Epidermal melanocyte (primary cell): ENCODE data around the gene BANP.
"Not testable (repeated sequence)": the region's sequence is repeated elsewhere in the genome, so short reads cannot be mapped to it uniquely, and the experiment has no call there.

Source experiments
- DNase-seq: peaks from one replicate; pipeline ENCODE4 v3.0.0; 2011; ENCODE audit warnings: low spot score; ENCODE audit not compliant: insufficient read length

Gene BANP

DNA sequence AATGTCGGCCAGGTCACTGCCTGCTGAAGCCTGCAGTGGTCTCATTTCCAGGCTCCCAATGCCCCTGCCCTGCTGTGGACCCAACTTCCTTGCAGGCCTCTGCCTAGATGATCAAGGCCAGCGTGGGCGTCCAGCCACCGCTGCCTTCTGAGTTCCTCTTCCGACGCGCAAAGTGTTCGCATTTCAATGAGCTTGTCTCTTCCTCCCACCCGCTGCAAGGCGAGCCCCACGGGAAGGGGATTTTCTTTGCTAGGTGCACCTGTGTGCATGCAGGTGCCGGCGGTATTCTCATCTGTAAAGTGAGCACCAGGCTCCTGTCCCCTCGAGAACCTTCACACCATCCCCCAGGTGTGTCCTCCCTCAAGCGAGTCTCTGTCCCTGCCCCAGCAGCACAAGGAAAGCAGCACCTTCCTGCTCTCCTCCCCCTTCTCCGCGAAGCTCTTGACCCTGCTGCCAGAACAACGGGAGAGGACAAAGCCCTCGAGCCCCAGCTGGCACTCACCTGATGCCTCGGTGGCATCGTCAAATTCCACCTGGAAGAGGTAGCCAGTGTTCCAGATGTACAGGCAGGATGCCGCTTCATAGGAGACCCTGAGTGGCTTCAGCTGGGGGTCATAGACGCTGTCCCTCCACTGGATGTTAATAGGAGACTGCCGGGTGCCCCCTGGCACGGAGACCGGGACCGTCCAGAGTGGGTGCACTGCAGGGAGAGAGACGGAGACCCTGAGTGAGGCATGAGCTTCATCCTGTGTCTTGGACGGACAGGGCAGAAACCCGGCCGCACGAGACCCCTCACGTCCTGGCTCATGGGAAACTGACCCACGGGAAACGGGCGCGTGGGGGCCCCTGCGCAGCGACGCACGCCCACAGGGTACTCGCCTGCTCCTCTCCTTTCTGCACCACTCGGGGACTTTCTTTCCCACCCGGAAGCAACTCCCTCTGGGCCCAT is 24.7 kb upstream of the BANP start:
- DNase-seq, result no peak

DNA sequence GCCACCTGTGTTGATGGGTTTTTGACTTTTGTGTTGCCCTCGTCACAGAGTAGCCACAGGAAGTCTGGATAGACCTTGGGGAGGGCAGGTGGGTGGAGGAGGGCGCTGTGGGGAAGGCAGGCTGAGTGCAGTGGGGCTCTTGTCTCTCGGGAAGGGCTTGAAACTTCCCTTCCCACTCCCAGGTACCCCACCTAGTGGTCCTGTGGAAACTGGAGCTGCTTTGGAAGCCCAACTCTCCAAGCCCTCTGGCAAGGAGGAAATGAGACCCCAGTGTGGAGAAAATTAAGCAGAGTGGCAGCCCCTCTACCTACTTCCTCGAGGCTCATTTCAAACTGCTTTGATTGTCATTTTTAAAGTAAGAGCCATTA is 24.1 kb upstream of the BANP start:
- DNase-seq, result no peak

DNA sequence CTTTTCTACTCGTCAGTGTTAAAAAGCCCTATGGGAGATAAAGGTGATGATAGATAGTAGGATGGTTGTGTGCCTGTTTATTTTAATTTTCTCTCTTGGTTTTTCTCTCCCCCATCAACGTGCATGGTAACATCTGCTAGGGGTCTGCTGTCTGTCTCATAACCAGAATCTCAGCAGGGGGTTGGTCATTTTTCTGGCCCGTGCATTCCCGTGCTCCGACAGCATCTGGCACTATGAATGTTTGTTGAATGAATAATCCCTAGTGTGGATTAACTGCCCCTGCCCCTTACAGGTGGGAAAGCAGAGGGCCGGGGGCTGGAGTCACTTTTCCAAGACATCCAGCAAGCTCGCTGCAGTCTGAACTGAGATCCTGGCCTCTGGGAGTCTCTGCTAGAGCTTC is 21.2 kb upstream of the BANP start:
- DNase-seq, result no peak

DNA sequence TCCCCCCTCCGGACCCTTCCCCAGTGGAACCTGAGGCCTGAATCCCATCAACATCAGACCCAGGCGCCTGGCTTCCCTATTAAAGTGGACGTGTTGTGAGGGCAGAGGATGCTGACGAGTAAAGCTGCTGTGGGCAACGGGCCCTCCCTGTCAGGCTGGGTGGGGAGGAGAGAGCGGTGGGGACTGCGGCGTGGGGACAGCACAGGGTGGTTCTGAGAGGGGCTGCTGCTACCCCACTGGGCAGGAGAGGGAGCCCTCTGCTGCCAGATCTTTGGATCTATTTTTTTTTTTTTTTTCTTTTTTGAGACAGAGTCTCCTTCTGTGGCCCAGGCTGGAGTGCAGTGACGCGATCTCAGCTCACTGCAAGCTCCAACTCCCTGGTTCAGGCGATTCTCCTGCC is 20.8 kb upstream of the BANP start:
- DNase-seq, result no peak

DNA sequence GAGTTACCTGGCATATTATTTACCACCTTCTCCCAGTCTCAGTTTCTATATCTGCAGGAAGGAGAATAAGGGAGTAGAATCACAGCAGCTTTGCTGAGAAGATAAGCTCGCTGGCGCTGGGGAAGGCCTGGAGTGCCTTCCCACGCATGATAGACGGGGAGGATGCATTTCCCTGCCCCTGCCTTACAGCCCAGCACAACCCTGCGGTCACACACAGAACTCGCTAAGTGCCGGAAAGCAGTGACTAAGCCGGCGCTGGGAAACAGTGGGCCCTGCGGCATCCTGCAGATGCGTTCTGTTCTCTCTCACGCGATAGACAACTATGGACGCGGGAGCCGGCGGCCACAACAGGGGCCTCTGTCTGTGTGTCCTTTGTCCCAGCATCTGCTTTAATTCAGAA is 19.7 kb upstream of the BANP start:
- no peak for DNase-seq

DNA sequence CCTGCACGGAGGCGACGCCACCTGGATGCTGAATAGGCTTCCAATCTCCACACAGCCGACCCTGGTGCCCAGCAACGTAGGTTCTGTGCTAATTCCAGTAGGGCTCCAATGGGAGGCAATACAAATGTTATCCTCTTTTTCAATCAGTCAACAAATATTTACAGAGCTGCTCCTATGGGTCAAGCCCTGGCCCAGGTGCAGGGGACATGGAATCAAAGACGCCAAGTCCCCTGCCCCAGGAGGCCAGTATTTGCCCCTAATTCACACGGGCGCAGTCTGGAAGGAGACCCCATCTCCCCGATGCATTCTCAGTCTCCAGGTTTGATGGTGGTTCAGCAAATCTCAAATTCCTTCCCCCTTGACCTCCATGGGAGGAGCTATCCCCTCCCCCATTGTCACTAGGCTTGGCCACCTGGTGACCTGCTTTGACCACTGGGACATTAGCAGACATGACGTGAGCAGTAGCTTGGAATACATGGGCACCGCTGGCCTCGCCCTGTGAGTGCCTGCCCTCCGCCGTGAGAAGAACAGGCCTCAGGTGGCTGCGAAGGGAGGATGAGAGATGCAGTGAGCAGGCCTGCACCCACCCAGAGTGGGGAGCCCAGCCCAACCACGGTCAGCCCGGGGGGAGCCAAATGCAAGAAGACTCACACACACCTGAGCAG is 18.6 kb upstream of the BANP start:
- not testable (repeated sequence) for DNase-seq

DNA sequence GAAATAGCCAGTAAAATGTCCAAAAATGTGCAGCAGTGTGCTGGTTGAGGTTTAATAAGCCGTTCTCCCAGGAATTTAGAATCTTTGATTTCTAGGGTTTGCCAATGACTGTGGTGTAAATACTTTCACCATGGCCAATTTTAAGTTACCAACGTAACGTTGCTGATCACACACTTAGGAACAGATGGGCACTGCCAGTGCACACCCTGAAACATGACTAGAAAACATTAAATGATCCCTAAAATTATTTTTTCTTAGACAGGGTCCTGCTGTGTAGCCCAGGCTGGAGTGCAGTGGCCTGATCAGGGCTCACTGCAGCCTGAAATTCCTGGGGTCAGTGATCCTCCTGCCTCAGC is 18.1 kb upstream of the BANP start:
- no peak for DNase-seq

DNA sequence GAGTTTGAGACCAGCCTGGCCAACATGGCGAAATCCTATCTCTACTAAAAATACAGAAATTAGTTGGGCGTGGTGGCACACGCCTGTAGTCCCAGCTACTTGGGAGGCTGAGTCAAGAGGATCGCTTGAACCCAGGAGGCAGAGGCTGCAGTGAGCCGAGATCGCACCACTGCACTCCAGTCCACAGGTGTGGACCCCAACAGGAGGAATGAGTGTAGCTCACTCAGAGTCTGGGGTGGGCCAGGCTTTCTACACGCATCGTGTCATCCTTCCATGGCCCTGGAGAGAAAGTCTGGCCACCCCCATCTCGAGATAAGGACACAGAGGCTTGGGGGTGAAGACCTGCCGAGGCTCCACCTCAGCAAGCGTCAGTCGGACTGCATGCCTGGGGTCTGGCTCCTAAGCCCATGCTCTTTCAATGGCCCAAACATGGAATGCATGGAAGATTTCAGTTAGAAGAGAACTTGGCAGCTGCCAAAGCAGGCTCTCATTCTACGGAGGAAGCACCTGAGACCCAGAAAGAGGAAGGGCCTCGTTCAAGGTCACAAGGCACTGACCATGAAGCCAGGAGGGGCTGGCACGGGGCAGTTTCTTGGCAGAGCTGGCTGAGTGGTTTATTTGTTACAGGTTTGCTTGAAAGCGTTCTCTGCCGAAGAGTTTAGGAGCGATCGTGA is 16.3 kb upstream of the BANP start:
- DNase-seq, result not testable (repeated sequence)

DNA sequence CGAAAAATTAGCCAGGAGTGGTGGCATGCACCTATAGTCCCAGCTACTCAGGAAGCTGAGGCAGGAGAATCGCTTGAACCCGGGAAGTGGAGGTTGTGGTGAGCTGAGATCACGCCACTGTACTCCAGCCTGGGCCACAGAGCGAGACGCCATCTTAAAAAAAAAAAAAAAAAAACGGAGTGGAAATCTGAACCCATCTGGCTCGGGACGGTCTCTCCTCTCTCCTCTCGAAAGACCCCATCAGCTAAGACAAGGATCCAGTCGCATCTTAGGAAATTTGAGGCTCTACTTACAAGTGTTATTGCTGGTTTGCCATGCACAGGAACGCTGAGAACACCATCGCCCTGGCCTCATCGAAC is 15.2 kb upstream of the BANP start:
- DNase-seq, result not testable (repeated sequence)

DNA sequence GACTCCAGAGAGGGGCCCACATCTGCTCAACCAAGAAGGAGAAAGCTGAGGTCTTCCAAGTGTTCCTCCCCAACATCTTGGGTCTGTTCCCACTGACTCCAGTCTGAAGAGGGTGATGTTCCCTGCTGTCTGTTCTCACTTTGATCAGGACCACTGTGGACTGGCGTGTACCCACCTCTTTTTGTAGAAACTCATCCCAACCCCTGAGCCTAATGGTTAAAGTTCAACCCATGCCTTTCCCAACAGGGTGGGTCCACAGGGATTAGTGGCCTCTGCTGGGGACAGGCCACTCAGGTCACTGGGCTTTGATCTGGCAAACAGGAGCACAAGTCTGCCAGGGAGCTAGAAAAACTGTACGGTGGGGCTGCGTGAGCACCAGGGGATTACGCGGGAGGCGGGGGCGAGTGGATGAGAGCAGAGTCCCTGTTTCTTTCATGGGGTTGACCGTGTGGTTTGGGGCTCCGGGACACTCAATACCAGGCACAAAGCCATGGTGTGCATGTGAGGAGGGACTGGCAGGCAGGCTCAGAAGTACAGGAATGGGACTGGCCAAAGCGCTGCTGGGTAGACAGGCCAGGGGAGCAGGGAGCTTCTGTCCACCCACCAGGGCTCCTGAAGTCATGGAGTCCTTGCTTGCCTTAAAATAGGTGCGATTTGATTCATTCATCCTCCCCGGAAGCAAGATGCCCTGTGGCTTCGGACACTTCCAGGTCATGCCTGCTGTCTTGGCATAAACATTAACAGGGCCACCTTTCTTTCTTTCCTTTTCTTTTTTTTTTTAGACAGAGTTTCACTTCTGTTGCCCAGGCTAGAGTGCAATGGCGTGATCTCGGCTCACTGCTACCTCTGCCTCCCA is 14.6 kb upstream of the BANP start, which contains the start of gene CA5A:
TSS of gene CA5A (minus strand) at position 155 of the 856 bp plus-strand sequence. CDS start at position 76, 79 bp downstream.
- DNase-seq, result no peak

DNA sequence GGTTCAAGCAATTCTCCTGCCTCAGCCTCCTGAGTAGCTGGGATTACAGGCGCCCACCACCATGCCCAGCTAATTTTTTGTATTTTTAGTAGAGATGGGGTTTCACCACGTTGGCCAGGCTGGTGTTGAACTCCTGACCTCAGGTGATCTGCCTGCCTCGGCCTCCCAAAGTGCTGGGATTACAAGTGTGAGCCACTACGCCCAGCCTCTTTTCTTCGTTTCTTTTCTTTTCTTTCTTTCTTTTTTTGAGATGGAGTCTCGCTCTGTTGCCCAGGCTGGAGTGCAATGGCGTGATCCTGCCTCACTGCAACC is 14.0 kb upstream of the BANP start:
- not testable (repeated sequence) for DNase-seq

DNA sequence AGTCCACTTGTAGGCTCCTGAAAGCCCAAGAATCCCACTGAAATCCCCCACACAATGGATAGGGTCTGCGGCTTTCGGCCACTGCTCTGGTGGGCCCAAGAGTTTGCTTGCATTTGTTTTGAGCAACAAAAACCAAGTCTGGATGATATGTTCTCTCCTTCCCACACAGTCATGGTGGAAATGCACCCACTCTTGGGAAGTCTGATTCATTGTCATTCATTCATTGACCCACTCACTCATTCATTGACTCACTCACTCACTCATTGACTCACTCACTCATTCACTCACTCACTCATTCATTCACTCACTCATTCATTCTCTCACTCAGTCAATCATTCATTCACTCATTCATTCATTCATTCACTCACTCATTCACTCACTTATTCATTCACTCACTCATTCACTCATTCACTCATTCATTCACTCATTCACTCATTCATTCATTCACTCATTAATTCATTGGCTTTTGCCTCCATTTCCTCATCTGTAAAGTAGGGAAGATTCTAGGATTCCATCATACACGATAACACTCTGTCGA is 12.8 kb upstream of the BANP start:
- DNase-seq, result no peak

DNA sequence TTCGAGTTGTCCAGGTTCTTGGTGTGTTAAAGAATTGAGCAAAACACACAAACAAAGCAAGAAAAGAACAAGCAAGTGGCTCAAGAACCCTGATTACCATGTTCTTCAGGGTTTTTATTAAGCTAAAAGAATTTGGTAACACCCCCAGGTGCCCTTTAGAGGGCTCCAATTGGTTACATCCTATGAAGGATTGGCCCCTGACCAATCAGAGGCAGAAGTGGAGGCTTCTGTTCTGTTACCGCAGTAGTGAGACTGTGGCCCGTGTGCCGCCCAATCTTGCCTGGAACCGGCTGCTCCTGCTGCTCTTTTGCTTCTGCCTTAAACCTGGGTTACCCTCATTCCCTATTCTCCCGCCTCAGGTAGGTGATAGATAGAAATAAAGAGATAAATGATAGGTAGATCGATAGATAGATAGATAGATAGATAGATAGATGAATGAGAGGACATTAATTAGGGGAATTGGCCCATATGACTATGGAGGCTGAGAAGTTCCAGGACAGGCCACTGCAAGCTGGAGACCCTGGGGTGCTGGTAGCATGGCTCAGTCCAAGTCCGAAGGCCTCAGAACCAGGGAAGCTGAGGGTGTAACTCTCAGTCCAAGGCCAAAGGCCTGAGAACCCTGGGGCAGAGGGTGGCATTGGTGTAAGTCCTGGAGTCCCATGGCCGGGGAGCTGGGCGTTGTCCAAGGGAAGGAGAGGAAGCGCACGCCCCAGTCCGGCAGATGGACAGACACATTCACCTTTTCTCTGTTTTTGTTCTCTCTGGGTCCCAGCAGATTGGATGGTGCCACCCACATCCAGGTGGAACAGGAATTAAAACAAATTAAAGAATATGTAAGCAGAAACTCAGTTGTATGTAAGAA is 11.4 kb upstream of the BANP start:
- DNase-seq, result no peak

DNA sequence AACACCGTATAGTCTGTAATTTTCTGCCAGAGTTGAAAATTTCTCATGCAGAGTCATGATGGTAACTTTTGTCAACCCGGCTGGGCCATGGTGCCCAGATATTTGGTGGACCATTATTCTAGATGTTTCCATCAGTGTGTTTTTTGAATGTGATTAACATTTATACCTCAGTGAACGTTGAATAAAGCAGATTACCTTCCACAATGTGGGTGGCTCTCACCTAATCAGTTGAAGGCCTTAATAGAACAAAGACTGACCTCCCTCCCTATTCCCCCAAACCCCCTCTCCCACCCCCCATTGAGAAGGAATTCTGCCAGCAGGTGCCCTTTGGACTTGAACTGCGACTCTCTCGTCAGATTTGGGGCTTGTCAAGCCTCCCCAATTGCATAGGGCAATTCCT is 8.6 kb upstream of the BANP start:
- no peak for DNase-seq

DNA sequence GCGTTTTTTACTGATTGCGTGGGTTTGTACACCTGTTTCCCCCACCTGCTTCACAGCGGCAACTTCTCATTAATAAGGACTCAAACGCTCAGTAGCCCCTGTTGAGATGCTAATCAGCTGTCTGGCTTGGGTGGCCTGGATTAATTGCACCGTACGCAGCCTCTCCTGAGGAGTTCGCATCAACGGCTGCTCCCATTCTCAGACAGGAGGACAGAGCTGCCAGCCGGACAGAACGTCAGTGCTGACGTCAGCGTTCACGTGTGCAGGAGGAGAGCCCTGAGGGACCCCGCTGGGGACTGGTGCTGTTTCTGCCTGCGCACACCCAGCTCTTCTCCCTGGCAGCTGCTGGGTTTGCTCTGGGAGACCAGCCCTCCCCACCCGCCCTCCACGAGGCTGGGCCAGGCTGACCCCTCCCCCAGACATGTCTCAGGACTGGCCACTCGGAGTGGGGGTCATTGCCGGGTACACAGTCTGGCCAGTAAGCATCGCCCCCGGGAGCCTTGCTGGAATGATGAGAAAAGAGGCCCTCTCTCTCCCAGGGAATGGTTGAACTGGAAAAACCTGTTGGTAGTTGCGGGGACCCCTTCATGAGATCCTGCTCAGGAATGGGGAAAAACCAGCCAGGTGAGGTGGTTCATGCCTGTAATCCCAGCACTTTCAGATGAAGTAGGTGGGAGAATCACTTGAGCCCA is 5.7 kb upstream of the BANP start:
- no peak for DNase-seq

DNA sequence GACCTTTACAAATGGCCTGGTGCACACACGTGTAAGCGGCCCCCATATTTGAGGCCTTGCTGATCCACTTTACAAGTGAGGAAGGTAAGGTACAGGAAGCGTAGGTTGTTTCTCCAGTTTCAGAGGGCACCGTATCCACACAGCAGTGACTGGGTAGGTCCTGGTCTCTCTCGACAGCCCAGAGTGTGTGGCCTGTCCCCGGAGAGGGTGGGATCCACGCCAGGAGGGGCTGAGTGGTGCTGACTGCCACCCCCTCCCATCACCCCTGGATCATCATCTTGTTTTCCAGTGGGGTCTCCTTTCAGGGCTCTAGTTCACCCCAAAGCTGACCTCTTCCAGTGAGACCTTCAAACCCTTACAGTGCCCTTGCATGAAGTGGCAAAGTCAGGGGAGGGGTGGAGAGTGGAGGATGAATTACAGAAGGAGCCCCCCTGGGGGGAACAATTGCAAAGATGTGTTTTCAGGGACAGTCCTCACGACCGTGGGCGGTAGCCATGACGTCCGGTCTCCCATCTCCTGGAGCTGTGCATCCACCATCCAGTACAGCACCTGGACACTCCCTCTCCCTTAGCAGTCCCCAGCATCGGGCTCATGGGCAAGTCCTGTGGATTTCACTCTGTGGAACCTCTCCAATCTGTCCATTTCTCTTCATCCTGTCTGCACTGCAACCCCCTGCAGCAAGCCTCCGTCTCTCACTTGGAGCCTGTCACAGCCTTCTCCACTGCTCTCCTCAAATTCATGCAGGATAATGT is 4.5 kb upstream of the BANP start:
- DNase-seq, result no peak

DNA sequence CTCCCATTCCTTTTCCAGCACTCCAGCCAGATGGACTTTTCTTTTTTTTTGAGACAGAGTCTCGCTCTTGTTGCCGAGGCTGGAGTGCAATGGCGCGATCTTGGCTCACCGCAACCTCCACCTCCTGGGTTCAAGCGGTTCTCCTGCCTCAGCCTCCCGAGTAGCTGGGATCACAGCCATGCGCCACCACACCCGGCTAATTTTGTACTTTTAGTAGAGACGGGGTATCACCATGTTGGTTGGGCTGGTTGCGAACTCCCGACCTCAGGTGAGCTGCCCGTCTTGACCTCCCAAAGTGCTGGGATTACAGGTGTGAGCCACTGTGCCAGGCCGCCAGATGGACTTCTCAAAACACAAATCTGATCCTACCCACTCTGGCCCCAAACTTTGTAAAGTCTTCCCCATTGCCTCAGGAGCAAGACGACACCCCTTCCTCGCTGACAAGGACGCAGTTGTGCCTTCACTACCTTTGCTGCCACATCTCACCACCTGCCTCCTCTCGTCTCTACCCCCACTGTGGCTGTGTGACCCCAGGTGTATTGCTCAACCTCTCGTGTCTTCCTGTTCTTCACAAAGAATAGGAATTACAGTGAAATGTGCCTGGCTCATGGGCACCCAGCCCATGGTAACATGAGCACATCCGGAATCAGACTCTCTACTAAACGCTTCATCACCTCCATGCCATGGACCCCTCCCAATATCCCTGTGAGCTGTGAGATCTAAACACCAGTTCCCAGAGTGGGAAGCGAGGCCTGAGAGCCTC is 3.7 kb upstream of the BANP start:
- DNase-seq, result no peak

DNA sequence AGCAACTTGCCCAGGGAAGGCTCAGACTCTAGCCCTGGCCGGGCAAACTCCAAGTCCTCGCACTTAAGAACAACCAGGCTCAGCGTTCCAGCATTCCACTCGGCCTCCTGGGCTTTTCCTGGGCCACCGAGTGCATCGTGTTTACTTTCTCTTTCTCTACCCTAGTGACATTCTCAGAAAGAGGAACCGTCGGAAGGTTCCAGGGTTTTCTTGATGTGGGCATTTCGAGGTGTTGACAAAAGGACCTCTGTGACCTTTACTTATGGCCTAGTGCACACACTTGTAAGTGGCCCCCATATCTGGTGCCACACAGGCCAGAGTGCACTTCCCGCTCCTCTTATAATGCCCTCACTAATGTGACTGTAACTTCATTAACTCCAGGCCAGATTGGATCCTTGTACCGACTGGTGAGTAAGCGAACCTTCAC is 3.1 kb upstream of the BANP start:
- no peak for DNase-seq
